Astrocyte of the cerebellum (primary cell): Measurements from ENCODE around the gene PRKN.

ENCODE experiments used
- DNase-seq: peaks from one replicate; pipeline ENCODE4 v3.0.0-alpha.2; 2011; ENCODE audit warnings: low read depth
- H3K4me3 ChIP-seq: 2 replicates; pipeline ENCODE4 v1.5.1; 2011; ENCODE audit warnings: mild to moderate bottlenecking, low read depth, low read length, moderate library complexity
- in situ Hi-C: cut with HindIII; loops from 2 replicates; pipeline ENCODE4 v1.10.0; 2017; ENCODE audit warnings: low sequenced_read_pairs
- TF ChIP-seq, protein P1 (sequence below): IDR thresholded peaks from 2 replicates; pipeline ENCODE4 v1.5.1; 2012; ENCODE audit warnings: low read length, low read depth, moderate library complexity, mild to moderate bottlenecking; ENCODE audit errors: missing control alignments

Gene PRKN

DNA sequence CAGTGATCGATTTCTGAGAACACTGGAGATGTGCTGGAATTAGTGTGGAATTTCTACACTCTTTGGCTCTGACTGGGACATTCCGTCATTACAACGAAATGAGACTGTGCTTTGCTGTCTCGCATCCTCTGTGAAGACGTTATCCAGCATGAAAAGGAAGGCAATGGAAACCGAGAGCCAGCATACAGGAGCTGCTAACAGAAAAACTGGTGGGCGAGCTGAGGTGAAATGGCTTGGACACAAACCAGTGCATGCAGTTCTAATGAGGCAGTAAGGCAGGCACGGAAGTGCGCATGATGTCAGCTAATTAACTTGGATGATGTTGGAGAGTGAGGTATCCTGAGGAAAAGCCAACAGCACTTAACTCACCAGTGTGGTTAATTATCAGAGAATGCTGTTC, 1250.9 kb downstream of the PRKN start:
- DNase-seq: peak; percentile 60
- in situ Hi-C loops: no loop called here
- TF ChIP-seq, protein P1, sequence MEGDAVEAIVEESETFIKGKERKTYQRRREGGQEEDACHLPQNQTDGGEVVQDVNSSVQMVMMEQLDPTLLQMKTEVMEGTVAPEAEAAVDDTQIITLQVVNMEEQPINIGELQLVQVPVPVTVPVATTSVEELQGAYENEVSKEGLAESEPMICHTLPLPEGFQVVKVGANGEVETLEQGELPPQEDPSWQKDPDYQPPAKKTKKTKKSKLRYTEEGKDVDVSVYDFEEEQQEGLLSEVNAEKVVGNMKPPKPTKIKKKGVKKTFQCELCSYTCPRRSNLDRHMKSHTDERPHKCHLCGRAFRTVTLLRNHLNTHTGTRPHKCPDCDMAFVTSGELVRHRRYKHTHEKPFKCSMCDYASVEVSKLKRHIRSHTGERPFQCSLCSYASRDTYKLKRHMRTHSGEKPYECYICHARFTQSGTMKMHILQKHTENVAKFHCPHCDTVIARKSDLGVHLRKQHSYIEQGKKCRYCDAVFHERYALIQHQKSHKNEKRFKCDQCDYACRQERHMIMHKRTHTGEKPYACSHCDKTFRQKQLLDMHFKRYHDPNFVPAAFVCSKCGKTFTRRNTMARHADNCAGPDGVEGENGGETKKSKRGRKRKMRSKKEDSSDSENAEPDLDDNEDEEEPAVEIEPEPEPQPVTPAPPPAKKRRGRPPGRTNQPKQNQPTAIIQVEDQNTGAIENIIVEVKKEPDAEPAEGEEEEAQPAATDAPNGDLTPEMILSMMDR: no peak
- no peak overlapping the region for H3K4me3 ChIP-seq

DNA sequence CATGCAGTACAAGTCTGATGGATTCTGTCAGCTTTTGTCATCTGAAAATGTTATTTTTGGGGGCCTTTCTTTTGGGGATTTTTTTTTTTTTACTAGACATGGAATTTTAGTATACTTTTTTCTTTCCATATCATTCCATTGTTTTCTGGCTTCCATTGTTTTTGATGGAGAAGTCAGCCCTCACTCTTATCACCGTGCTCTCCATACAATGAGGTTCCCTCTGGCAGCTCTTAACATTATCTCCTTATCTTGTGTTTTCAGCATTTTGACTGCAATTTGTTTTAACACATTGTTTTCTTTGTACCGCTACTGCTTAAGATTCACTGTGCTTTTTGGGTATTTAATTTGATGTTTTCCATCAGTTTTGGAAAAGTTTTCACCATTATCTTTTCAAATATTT, 1262.2 kb downstream of the PRKN start:
- in situ Hi-C loops: no loop called here
- TF ChIP-seq, protein P1: no peak
- DNase-seq: no peak
- no peak overlapping the region for H3K4me3 ChIP-seq

DNA sequence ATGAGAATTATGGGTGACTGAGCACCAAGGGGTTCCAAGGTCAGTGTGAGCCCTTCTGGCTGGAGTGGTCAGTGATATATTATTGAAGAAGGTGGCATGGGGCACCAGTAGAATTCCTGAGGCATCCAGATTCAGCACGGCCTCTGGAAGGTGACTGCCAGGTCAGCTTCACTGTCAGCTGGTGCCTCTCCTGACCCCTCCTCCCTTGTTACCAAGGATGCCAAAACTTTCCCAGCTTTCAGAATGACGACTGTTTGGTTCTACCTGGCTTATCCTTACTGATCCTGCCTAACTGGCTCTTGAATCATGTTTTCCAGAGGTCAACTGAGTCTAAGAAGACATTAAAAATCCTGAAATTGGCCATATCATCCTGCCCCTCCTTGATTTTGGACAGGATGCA, 1264.5 kb downstream of the PRKN start:
- TF ChIP-seq, protein P1: no peak
- in situ Hi-C loops: no loop called here
- no peak for DNase-seq
- H3K4me3 ChIP-seq: no peak overlapping the region

DNA sequence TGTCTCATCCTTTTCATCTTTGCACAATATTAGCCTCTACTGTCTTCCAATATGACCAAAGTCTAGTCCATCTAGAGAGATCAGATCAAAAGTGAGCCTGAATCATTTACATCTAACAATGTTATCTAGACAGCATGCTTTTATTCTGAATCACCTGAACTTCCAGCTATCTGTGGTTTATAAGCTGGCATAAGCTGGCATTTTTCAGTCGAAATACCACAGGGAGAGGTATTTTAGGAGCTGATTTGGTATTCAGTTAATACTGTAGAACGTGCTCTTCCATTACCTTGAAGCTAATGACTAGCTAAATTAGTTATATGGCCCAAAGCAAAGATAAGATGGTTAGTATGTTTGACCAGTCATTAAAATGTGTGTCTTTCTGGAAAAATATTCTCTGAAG, 1265.4 kb downstream of the PRKN start:
- TF ChIP-seq, protein P1: no peak
- in situ Hi-C loops: no loop called here
- H3K4me3 ChIP-seq: no peak overlapping the region
- DNase-seq: no peak

DNA sequence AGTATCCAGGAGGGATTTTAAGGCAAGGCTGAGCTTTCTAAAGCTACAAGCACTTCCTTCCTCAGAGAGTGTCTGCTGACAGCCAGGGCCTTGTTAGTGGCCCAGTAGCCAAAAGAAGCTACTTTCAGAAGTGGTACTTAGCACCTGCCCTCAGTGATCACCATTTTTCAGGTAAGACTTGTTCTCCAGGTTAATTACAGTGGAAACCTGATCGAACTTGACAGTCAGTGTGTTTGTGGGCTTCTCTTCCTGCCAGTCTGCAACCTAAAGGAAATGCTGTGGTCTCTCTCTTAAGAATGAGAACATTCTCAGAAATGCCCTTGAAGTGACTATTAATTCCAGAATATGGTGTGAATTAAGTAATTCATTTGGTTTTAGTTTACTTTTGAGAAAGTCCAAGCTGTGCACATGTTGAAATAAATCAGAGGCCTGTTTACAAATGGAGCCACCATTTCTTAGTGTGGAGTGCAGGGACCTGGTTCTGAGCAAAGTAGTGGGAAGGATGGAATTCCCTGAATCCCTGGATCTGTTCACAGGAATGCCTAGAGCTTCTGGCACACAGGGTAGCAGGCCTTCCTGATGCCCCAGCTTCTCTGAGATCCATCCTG, 1268.5 kb downstream of the PRKN start:
- TF ChIP-seq, protein P1: no peak
- DNase-seq: no peak
- in situ Hi-C loops: no loop called here
- no peak overlapping the region for H3K4me3 ChIP-seq

DNA sequence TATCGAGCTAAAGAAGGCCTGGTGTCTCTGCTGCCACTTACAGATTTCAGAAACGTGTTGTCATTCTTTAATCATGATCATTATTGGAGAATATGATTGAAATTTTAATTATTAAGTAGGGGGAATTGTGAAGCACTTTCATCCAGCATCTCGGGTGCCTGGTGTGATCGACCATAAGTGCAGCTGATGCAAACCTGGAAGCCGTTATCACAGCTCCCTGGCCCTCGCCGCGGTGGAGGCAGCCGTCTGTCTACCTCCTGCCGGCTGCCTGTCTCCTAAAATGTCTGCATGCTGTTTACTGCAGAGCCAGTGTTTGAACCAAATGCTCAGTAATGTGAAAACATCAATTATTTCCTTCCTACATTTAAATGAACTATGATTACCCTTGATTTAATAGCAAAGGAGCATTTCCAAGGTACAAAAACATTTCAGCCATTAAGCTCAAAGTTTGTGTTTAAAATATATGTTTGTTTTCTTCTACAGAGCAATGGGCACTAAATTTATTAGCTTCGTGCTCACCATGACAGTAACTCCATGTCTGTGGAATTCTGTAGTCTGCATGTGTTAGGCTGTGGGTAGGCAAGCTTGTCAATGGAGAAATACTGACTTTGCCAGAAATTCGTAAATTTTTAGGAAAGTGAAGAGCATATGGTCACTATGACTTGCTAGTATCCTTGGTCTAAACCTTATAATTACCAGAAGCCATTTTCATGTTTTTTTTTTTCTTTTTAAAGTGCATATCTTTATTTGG, 1269.2 kb downstream of the PRKN start:
- DNase-seq: no peak
- in situ Hi-C loops: no loop called here
- TF ChIP-seq, protein P1: no peak
- no peak overlapping the region for H3K4me3 ChIP-seq
